ENCODE measurements around the gene GPR149. TPM values are rescaled to one million over a fixed set of nuclear protein-coding genes. Genes with fewer than 3 reads are reported as not detected.

The GPR149 gene
- total and polyA plus RNA-seq, 2 donors (not counting 3 experiments of a cell fraction or from before 2014, with no cell fraction given), result not detected

DNA sequence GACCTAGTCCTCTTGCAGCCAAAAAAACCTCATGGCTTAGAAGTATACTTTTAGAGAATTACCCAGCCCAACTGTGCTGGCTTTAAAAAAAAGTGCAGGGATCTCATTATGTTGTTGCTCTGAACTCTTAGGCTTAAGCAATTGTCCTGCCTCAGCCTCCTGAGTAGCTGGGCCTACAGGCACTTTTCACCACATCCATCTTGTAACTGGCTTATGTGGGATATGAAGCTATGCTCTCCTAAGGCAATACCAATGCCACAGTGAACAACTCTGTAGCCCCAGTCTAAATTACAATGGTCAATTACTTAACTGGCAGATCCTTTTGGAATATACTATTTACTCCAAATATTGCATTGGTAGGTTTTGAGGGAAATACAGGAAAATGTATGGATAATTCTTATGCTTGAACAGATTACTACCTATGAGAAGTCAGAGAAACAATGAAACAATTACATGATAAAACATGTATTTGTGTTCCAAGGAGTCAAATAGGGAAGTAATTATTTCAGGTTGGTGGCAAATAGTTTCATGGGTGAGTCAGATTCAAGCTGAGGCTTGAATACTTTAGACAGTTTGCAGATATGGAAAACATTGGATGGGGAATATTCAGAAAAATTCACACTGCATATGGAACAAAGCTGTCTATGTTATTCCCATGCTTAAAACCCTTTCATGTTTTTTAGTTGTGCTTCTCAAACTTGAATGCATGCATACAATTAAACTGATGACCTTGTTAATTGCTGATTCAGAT is 34.6 kb upstream of the GPR149 start:
- Histone ChIP-seq H4K20me1 (replicated peaks; ENCODE audit: control insufficient read depth, extremely low read depth, insufficient read depth, low read length) (no peaks in the 10 kb centered on the region), H3K79me2 (ENCODE audit: control insufficient read depth, insufficient read depth, low read length) (no peaks in the 10 kb centered on the region), H3K4me3 (replicated peaks in 1 of 3; ENCODE audit: insufficient read depth in 1 of 3, low read depth in 1 of 3, low read length in 3 of 3) (no peak overlapping the region), H2AFZ (ENCODE audit: low read depth, low read length) (no peak overlapping the region), H3K9ac (replicated peaks; ENCODE audit: extremely low read depth, insufficient read depth, low read length) (no peak overlapping the region), H3K27ac (ENCODE audit: insufficient read depth, low read depth, low read length) (no peak overlapping the region), H3K4me2 (ENCODE audit: insufficient read depth, low read length) (no peak overlapping the region), H3K9me3 (replicated peaks; ENCODE audit: control insufficient read depth, insufficient read depth, low read length) (peaks cover 3% of the 10 kb centered on the region), H3K4me1 (ENCODE audit: control insufficient read depth, extremely low read depth, insufficient read depth, low read length) (no peaks in the 10 kb centered on the region), H3K36me3 (ENCODE audit: control insufficient read depth in 2 of 2, extremely low read depth in 1 of 2, insufficient read depth in 2 of 2, low read length in 2 of 2) (no peaks in the 10 kb centered on the region), H3K27me3 (ENCODE audit: control insufficient read depth in 2 of 2, insufficient read depth in 2 of 2, low read length in 2 of 2) (no peaks in the 10 kb centered on the region), H3K9me1 (replicated peaks; ENCODE audit: control insufficient read depth, extremely low read depth, insufficient read depth, low read length) (no peaks in the 10 kb centered on the region)
- ChIA-PET POLR2A (no interaction called here), CTCF (no interaction called here)
- BruUV-seq (replicated peaks), result no TSS peak
- dilution Hi-C loops (cut with MboI; ENCODE audit: extremely low pct_ligation_motif_present, low sequenced_read_pairs) (no loop called here), intact Hi-C loops (cut with micrococcal nuclease) (no loop called here)
- no peak for TF ChIP-seq POLR2AphosphoS5 (IDR thresholded peaks at IDR 0.05; ENCODE audit: insufficient read depth, low read depth, low read length)
- no peak for TF ChIP-seq POLR2A (IDR thresholded peaks at IDR 0.05; ENCODE audit: low read depth, low read length)
- no peak for TF ChIP-seq EZH2 (IDR thresholded peaks at IDR 0.05; ENCODE audit: borderline replicate concordance, low read depth, low read length, severe bottlenecking)
- TF ChIP-seq, protein P1, sequence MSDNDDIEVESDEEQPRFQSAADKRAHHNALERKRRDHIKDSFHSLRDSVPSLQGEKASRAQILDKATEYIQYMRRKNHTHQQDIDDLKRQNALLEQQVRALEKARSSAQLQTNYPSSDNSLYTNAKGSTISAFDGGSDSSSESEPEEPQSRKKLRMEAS (IDR thresholded peaks at IDR 0.05; ENCODE audit: insufficient read depth, insufficient read length), result no peak
- no peak for TF ChIP-seq FOS (IDR thresholded peaks at IDR 0.05; ENCODE audit: borderline replicate concordance, insufficient read depth, low read length)
- TF ChIP-seq GATA2 (IDR thresholded peaks at IDR 0.05; ENCODE audit: insufficient read depth, insufficient read length, low read depth, low read length), result no peak
- TF ChIP-seq JUN (IDR thresholded peaks at IDR 0.05; ENCODE audit: borderline replicate concordance, insufficient read depth, insufficient read length, low read depth), result no peak
- TF ChIP-seq, protein P2, sequence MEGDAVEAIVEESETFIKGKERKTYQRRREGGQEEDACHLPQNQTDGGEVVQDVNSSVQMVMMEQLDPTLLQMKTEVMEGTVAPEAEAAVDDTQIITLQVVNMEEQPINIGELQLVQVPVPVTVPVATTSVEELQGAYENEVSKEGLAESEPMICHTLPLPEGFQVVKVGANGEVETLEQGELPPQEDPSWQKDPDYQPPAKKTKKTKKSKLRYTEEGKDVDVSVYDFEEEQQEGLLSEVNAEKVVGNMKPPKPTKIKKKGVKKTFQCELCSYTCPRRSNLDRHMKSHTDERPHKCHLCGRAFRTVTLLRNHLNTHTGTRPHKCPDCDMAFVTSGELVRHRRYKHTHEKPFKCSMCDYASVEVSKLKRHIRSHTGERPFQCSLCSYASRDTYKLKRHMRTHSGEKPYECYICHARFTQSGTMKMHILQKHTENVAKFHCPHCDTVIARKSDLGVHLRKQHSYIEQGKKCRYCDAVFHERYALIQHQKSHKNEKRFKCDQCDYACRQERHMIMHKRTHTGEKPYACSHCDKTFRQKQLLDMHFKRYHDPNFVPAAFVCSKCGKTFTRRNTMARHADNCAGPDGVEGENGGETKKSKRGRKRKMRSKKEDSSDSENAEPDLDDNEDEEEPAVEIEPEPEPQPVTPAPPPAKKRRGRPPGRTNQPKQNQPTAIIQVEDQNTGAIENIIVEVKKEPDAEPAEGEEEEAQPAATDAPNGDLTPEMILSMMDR (IDR thresholded peaks at IDR 0.05; ENCODE audit: extremely low read depth in 1 of 2, insufficient read depth in 1 of 2, low read depth in 1 of 2, low read length in 2 of 2), result no peak
- TF ChIP-seq MYC (IDR thresholded peaks at IDR 0.05; ENCODE audit: low read depth, low read length), result no peak
- DNase-seq (ENCODE audit: low read depth, low spot score) (no peak), FAIRE-seq (no peak)
